CD4-positive, alpha-beta T cell treated with Interleukin-15 for 1 hour (primary cell): ENCODE data around the gene PTPRN2.

ENCODE experiments used
- DNase-seq: peaks from one replicate; pipeline ENCODE4 v3.0.0-alpha.2; 2020

The PTPRN2 gene

DNA sequence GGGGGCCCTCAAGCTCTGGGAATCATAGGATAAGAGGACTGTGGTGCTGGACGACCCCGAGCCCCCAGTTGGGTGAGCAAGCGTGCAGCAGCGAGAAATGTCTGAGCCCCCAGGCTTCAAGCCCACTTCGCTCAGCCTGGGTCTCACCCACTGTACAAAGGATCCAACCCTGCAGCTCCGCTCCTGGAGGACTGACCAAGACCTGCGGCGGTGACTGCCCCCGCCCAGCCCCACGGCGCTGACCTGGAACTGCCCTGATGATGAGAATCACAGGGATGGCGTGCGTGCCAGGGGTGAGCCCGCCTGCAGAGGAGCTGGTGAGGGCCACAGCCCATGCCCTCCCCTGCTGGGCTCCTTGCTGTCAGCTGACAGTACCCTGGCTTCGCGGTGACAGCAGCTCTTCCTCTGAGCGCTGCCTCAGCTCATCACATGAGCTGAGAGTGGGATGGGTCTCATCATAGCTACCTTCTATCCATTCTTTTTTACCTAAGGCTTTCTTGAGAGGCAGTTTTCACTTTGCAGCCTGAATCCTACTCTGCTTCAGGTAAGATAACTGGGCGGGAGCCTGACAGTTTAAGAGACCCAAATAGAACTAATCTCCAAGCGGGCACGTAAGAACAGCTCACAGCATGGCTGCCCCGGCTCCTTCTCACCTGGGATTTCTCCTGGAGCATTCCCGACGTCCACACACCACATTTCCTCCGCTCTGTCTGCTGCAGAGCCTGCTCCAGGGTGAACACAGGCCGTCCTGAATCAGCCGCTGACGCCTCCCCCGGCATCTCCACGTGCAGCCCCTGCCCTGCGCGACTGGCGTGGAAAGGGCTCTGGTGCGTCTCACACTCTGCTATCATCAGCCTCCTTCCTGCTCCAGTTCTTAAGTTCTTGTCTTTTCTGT lies 329.9 kb downstream of the PTPRN2 start:
- DNase-seq = no peak

DNA sequence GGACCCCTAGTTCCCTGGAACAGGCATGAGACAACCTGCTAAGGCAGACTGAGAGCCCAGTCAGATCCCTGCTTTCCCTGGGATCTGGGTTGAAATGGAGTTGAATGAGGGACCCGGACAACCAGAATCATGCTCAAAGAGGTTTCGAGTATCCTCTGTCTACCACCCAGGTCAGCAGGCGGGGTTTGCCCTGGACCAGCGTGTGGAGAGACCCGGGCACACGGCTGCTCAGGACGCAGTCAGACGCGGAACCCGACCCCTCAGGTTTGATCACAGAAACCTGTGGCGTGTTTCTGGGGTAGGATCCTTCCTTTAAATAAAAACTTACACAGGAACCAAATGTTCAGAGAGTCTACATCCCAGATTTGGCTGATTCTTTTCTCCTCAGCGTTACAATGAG lies 330.6 kb downstream of the PTPRN2 start:
- DNase-seq = peak; percentile 0

DNA sequence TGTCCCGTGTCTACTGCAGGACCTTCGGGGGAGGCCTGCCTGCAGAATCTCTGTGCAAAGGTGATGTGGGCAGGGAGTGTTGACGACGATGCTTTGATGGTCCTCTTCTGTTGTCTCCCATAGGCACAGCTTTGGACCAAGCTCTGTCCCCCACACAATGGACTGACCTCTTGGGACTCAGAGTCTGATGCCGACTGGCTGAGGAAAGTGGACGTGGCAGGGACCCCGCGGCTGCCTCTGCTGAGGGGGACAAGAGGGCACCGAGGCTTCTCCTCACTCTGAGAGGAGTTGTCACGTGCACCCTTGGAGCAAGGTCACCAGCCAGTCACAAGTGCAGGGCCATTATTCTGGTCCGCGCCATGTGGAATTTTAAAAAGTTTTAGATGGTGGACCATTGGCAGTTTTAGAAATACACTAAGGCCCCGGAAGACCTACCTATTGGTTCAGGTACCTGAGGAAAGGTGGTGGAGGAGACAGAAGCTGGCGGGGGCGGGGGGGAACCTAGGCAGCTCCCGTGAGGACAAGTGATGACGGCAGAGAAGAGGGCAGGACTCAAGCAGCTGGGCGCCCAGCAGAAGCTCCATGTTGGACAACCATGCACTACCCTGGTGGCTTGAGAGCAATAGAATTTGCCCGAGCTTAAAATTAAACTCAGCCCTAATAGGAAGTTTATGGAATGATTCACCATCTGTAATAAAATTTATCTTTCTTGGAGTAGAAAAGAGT lies 331.4 kb downstream of the PTPRN2 start:
- peak; percentile 8 for DNase-seq

DNA sequence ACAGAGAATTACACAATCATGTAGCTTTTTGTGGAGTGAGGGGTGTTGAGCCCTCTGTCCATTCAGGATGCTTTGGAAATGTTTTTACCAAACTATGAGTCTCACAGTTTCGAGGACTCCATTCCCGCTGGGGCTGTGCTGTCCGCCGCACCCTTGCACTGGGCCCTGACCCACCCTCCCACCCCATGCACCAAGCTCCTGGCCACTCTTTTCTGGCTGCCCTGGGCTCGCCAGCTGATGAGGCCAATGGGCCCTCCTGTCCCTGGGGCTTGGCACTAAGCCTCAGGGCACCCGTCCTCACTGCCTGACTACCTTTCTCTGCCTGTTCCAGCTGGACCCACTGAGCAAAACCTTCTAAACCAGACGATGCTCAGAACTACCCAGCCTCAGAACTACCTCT lies 332.1 kb downstream of the PTPRN2 start:
- DNase-seq = peak; percentile 5

DNA sequence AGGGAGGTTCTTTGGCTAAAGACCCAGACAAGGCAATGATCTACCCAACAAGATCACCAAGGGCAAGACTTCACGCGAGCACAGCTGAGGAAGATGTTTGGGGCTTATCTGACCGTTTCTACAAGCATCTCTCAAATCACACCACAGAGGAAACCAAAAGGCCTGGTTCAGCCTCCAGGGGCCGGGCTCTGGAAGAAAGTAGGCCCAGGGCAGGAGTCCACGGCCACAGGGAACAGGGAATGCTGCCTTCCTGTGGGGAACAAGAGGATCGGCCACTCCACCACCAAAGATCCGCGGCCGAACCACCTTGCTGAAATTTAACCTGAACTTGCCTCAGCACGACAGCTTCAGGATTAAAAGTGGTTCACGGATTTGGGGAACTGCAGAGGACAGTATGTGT lies 332.5 kb downstream of the PTPRN2 start:
- DNase-seq = no peak

DNA sequence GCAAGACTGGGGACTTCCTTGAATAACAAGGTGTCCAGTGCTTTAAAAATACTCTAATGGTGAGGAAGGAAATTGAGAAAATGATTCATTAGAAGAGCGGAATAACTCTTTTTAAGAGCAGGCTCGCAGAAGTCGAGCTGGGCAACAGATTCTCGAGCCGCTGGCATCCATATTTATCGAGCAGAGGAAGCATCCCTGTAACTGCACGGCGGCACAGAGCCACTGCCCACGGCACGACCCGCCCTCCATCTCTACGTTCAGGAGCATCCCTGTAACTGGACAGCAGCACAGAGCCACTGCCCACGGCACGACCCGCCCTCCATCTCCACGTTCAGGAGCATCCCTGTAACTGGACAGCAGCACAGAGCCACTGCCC lies 334.0 kb downstream of the PTPRN2 start:
- DNase-seq = peak; percentile 3

DNA sequence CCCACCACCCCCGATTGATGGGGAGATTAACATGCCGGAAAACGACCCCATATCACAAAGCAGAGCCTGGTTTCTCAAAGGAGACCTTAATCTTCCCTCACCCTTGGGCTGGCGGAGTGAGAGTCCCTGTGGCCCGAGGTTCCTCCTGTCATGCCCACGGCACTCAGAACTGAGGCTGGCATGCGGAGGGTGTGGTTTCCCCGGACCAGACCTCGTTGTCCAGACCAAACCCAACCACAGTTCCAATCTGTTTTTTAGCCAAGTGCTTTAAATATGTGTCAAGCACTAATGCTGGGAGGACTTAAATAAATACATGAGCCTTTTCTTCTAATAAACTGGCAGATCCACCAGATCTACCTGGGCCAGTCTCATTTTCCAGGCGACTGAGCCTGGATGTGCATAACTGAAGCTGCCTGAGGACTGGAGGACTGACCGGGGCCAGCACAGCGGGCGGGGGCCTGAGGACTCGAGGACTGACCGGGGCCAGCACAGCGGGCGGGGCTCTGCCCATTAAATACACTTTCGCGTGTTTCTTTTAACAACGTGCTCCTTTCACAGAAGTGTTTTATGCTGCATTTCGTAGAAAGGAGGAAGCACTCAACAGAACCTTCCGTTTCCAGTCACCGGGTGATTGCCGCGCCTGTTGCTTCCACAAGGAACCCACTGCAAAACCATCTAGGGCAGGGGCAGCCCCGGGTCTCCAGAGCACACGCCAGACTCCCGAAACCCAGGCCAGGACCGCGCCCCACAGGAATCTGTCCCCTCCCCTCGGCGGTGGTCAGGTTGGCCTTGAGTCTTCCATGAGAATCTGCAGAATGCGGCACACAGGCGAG lies 334.6 kb downstream of the PTPRN2 start:
- peak; percentile 2 for DNase-seq

DNA sequence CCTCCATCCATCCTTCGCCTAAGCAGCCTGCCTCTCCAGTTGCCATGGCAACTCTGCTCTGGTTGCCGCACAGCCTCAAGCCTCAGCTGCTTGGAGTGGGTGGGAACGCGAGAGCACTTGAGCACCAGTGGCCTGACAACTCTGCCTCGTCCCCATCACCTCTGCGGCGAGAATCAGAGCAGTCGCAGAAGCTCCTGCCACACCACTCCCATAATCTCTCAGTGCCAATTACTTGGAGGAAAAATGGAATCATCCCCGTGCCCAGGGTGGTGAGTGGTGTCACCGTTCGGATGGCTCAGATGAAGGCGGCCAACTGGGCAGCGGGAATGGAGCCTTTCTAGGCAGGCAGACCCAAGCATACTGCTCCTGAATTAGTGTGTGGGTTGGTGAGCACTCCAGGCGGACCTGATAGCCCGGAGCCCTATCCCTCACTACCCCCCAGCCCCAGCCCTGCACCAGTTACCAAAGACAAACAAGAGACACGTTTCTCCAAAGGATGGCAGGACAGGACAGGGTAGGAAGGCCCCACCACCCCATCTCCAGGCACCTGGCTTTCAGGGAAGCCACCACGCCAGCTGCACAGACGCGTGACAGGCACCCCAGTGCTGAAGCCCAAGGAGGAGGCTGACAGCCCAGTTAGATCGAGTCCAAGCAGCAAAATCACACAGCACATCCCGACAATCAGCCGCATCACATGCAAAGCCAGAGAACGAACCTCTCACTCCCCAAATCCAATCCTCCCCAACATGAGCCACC lies 335.4 kb downstream of the PTPRN2 start:
- peak; percentile 13 for DNase-seq

DNA sequence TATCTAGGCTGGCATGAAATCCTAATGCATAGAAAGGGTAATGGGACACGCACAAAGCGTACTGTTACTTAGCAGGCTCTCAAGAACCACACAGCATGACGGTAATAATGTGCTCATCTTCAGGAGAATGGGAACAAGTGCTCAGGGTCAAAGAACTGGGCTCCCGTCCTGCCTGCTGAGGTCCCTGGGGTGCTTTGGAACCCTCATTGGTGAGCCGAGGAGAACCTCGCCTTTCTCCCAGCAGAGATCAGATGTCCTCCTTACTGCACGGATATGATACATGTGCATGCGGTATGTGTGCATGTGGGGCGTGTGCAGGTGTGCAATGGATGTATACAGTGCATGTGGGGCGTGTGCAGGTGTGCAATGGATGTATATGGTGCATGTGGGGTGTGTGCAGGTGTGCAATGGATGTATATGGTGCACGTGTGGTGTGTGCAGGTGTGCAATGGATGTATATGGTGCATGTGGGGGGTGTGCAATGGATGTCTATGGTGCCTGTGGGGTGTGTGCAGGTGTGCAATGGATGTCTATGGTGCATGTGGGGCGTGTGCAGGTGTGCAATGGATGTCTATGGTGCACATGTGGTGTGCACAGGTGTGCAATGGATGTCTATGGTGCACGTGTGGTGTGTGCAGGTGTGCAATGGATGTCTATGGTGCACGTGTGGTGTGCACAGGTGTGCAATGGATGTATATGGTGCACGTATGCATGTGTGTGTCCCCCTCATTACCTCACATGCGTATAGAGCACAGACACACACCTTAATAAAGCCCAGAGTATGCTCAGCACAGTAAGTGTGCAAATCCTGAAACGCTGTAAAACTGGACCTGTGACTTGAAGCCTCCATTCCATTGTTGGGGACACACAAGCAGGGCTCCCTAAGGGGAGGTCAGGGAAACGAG lies 336.3 kb downstream of the PTPRN2 start:
- DNase-seq = peak; percentile 8

DNA sequence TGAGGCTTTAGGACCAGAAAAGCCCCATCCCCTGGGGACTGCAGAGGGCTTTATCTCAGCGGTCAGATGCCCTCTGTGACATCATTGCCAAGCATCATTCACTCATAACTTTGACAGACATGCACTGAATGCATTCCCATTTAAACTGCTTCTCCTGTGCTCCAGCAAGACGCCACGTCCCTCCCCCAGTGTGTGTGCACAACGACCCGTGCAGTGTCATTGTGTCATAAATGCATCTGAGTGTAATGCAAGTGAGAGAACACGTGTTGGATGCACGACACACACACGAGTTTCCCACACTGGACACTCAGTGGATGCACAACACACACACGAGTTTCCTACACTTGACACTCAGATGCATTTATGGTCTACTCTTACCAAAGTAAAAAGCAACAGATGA lies 337.9 kb downstream of the PTPRN2 start:
- DNase-seq = no peak

DNA sequence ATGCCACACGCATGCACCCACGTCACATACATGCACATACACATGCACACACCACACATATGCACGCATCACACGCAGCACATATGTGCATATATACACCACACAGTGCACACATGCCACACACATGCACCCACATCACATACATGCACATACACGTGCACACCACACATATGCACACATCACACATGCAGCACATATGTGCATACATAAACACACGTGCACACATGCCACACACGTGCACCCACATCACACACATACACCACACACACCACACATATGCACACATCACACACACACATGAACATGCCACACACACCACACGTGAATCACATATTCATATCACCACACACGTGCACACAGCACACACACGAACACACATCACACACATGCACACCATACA lies 338.8 kb downstream of the PTPRN2 start:
- DNase-seq = no peak

DNA sequence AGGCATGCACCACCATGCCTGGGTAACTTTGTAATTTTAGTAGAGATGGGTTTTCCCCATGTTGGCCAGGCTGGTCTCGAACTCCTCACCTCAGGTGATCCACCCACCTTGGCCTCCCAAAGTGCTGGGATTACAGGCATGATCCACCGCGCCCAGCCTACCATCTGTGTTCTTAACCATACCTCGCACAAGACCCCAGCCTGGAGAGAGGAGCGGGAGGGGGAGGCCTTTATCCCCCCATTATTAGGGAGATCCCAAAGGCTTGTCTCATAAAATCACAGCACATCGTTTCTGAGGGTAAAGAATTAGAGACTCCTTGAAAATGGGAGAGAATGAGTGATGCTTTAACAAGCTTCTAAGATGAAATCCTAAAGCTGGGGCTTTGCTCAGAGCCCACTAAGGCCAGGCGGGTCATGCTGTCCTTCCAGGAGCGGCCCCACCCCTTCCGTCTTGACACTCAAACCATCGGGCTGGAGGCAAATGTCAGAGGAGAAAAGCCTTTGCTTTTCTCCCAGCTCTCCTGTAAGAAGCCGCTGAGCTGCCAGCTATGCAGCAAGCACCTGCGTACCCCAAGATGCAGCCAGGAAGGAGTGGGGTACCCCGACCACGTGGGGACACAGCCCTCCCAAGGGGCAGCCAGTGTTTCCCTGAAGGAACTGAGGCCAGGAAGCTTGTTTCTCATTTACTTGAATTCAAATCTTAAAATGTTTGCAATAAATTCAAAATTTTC lies 339.7 kb downstream of the PTPRN2 start:
- peak; percentile 3 for DNase-seq

DNA sequence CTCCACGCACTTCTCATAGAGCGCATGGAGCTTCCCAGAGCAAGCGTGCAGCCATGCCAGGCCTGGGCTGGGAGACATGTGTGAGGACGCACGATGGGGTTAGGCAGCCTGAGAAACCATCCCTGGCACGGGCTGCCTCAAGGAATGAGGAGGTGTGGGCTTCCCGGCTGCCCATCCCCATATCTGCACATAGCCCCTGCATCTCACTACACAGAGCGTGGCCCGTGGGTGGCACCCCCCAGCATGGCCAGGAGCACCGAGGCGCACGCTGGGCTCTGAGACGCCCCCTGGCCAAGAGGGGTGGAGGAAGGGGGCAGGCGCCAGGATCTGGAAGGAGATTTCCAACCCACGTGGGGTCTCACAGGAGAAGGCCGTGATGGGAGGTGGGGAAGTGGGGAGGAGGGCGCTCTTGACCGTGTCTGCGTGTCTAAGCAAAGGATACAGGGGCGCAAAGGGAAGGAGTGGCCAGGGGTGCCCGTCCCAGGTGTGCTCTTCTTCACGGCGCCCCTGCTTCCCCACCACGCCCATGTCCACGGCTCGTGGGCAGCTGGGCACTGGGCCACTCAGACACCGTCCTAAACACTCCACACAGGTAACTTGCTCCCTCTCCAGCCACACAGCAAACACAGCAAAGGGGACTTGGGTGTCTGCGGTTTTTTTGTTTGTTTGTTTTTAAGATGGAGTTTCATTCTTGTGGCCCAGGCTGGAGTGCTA lies 340.5 kb downstream of the PTPRN2 start:
- peak; percentile 15 for DNase-seq

DNA sequence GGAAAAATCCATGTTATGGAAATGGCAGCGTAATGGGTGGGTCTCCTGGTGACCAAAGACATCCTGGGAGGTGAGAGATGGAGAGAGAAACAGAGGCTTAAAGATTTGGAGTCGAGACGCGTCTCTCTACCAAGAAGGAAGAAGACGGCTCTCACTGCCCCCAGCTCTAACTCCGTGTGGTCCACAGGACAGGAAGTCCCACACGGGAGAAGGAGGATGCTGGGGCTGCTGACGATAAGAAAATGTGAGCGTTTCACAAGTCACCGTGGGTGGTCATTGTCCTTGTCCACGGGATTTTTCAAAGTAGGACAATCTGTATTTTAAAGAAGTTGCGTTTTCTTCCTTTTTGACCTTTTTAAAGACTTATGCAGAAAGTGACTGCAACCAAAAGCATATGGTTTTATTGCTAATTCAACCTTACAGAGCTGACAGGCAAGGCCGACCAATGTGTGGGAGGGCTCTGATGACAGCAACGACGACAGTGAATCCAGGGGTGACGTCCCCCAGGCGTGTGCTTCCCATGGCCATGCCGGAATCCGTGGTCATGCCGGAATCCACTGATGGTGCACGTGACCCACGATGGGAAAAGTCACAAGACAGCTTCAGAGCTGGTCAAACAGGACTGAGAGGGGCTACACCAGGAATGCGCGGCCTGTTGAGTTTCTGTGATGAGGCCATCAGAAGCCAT lies 341.2 kb downstream of the PTPRN2 start:
- no peak for DNase-seq

DNA sequence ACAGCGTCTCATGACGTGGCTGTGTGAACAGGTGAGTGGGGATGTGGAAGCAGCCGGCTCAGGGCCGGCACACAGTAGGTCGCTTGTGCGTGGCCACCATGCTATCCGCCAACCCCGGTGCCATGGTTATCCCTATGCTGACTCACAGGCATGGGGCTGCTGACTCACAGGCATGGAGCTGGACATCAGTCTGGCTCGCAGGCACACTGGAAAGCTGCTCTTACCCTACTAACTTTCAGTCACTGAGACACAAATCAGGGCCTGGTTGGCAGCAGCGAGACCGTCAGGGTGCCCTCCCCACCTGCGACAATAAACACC lies 341.9 kb downstream of the PTPRN2 start:
- DNase-seq = peak; percentile 4

DNA sequence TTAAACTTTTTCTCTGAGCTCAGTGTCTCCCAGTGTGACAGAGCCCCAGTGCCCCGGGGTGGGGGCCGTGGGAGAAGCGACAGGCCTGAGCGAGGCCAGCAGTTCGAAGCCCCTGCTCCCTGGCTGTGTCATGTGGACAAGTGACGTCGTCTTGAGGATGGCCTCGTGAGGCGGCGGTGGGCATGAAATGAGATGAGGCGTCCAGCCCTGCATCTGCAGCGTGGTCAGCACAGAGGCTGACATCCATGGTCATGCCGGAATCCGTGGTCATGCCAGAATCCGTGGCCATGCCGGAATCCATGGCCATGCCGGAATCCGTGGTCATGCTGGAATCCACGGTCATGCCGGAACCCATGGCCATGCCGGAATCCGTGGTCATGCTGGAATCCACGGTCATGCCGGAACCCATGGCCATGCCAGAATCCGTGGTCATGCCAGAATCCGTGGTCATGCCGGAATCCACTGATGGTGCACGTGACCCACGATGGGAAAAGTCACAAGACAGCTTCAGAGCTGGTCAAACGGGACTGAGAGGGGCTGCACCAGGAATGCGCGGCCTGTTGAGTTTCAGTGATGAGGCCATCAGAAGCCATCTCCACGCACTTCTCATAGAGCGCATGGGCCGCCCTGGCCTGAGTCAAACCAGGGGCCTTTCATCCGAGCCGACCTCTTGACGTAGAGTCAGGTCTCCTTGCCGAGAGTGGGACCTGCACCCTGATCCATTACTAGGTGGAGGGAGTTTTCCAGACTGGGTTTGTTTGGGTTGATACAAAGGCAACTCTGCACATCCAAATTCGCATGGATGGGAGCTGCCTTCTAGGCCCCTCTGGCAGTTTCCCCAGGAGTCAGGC lies 342.5 kb downstream of the PTPRN2 start:
- peak; percentile 15 for DNase-seq

DNA sequence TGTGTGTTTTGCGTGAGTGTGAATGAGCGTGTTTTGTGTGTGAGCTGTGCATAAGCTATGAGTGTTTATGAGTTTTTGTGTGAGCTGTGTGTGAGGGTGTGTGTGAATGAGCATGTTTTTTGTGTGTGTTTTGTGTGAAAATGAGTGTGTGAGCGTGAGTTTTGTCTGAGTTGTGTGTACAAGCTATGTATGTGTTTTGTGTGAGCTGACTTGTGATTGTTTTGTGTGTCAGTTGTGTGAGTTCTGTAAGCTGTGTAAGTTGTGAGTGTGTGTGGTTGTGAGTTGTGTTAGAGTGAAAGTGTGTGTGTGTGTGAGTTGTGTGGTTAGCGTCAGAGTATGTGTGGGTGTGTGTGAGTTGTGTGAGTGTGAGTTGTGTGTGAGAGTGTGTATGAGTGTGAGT lies 343.2 kb downstream of the PTPRN2 start:
- DNase-seq = no peak

DNA sequence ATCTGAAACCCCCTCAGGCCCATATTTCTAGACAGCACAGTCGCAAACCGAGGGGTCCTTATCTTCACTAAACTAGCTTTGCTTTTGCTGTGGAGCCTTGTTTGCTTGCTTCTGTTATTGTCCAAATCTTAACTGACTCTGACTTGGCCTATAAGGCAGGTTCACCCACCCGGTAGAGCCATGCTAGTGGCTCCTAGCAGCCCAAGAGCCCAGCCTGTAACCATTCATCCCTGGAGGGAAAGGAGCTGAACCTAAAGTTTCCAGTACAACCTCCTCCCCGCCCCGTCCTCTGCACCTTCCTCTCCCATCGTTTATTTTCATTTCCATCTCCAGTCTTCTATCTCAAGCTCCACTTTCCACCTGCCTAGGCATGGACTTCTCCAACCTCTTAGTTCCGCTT lies 345.7 kb downstream of the PTPRN2 start:
- DNase-seq = no peak

DNA sequence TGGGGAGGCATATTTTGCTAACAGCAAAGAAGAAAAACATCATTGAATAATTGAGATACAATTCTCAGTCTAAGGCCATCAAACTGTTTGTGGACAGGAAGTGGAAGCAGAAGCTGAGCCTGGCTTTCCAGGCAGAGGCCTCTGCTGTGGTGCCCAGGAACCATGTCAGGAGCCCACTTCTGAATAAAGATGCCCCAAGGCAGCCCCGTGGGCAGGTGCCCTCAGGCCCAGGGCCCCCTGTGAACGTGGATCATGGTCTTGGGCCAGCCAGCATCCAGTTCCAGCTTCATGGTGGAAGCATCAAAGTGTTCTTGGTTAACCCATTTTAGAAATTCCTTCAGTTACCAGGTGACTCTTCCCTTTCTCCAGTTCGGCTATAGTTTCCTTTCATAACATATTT lies 346.8 kb downstream of the PTPRN2 start:
- DNase-seq = no peak
